NCI-H345 treated with DMSO at 0.1 percent for 48 hours (cell line): ENCODE data around the gene SPATS2.
A peak's percentile ranks its signal among the peaks of the same experiment; 100 is the strongest.
"Not testable (repeated sequence)": the region's sequence is repeated elsewhere in the genome, so short reads cannot be mapped to it uniquely, and the experiment has no call there.

Source experiments
- DNase-seq: peaks from one replicate; lab custom pipeline; 2025; ENCODE audit not compliant: unreplicated experiment; lab: John Stamatoyannopoulos, UW

SPATS2 gene

GRCh38 chr12:49367381-49368239 lies at the start of gene SPATS2:
TSS of gene SPATS2 (plus strand) at chr12:49367462. CDS start at chr12:49461013, 93,551 bp downstream.
- DNase-seq = no peak

GRCh38 chr12:49320411-49321103 lies 46.7 kb upstream of the SPATS2 start:
- DNase-seq = not testable (repeated sequence)

- DNase-seq = no peak
Observed at GRCh38 chr12:49322367-49322707, 44.9 kb upstream of the SPATS2 start.

GRCh38 chr12:49322708-49323523 lies 44.3 kb upstream of the SPATS2 start, which contains the start of gene TROAP:
TSS of gene TROAP (plus strand) at chr12:49323255. CDS start at chr12:49323609, 354 bp downstream.
- DNase-seq = peak; percentile 22

GRCh38 chr12:49323524-49324097 lies 43.7 kb upstream of the SPATS2 start:
- DNase-seq = no peak

GRCh38 chr12:49325606-49326005 lies 41.7 kb upstream of the SPATS2 start:
- DNase-seq = no peak

GRCh38 chr12:49327368-49327767 lies 39.9 kb upstream of the SPATS2 start:
- DNase-seq = no peak

- DNase-seq = no peak
Observed at GRCh38 chr12:49327887-49328286, 39.4 kb upstream of the SPATS2 start.

- DNase-seq = no peak
Observed at GRCh38 chr12:49328816-49329215, 38.4 kb upstream of the SPATS2 start.

GRCh38 chr12:49330032-49330619 lies 37.1 kb upstream of the SPATS2 start:
- DNase-seq = no peak

GRCh38 chr12:49330631-49331379 lies 36.5 kb upstream of the SPATS2 start:
- no peak for DNase-seq

GRCh38 chr12:49331380-49332222 lies 35.7 kb upstream of the SPATS2 start:
- DNase-seq = no peak

- no peak for DNase-seq
Observed at GRCh38 chr12:49332441-49332861, 34.8 kb upstream of the SPATS2 start.

- DNase-seq = no peak
Observed at GRCh38 chr12:49332891-49333371, 34.3 kb upstream of the SPATS2 start.

- DNase-seq = not testable (repeated sequence)
Observed at GRCh38 chr12:49333778-49334177, 33.5 kb upstream of the SPATS2 start.

GRCh38 chr12:49334226-49334625 lies 33.0 kb upstream of the SPATS2 start:
- no peak for DNase-seq

GRCh38 chr12:49334681-49335080 lies 32.6 kb upstream of the SPATS2 start:
- no peak for DNase-seq

GRCh38 chr12:49335118-49335954 lies 31.9 kb upstream of the SPATS2 start:
- no peak for DNase-seq
